GM12878 (cell line): Measurements from ENCODE around the gene COX6B1. TPM values are rescaled to one million over a fixed set of nuclear protein-coding genes. Genes with fewer than 3 reads are reported as not detected.

Experiments used
- ATAC-seq: fragments of 200-7000 bp; cut with Tn5 transposase; 3 replicates; pipeline ENCODE4 v1.9.1; 2020; ENCODE audit warnings: mild to moderate bottlenecking, moderate library complexity
- BruUV-seq: library from RNA; stranded (reverse); fragments of 400-500 nt; replicated peaks from 2 replicates; lab custom pipeline; 2021; lab: Mats Ljungman, UMichigan
- CTCF ChIA-PET: fragments of 300-600 bp; sonication (Branson Sonifier 250); formaldehyde crosslinking; extraction: SDS; loops from one replicate; lab custom pipeline; 2021; ENCODE audit warnings: inconsistent platforms; lab: Yijun Ruan, JAX
- POLR2A ChIA-PET: fragments of 350-600 bp; formaldehyde crosslinking; extraction: SDS; loops from one replicate; lab custom pipeline; 2021; ENCODE audit warnings: inconsistent platforms; lab: Charles Lee
- RAD21 ChIA-PET: fragments of 300-600 bp; sonication (Branson Sonifier 250); formaldehyde crosslinking; loops from one replicate; lab custom pipeline; 2023; ENCODE audit warnings: antibody characterized with exemption; ENCODE audit not compliant: unreplicated experiment; lab: Charles Lee
- SMC1A ChIA-PET: fragments of 300-600 bp; sonication (Branson Sonifier 250); formaldehyde crosslinking; loops from one replicate; lab custom pipeline; 2023; ENCODE audit not compliant: unreplicated experiment, uncharacterized antibody; lab: Charles Lee
- DNase-seq: peaks from one replicate; pipeline ENCODE4 v3.0.0-alpha.2; 2011; ENCODE audit warnings: low read depth, low spot score
- FAIRE-seq: peaks from 3 replicates; lab custom pipeline; 2011; peaks lifted over from hg19 to GRCh38; lab: Jason Lieb, UNC
- H2AFZ ChIP-seq: 2 replicates; pipeline ENCODE4 v1.6.0; 2011; ENCODE audit warnings: low read depth, low read length, control low read depth; ENCODE audit not compliant: control insufficient read depth
- H3K27ac ChIP-seq: 2 replicates; pipeline ENCODE4 v1.5.1; 2011; ENCODE audit warnings: control low read depth; ENCODE audit not compliant: control insufficient read depth, insufficient read depth
- H3K27me3 ChIP-seq, 2 experiments: replicated peaks in 1 of 2; 2 replicates each; pipeline versions ENCODE4 v1.6.0 to v1.6.1; 2011; ENCODE audit warnings: low read length in 1 of 2; ENCODE audit not compliant: control insufficient read depth in 2 of 2, insufficient read depth in 2 of 2
- H3K36me3 ChIP-seq, 2 experiments: 2 replicates each; pipeline ENCODE4 v1.5.1; 2011; ENCODE audit warnings: low read length in 1 of 2; ENCODE audit not compliant: control insufficient read depth in 2 of 2, insufficient read depth in 2 of 2
- H3K4me1 ChIP-seq: 2 replicates; pipeline ENCODE4 v1.6.1; 2011; ENCODE audit warnings: mild to moderate bottlenecking, low read length, moderate library complexity, mixed read lengths; ENCODE audit not compliant: control insufficient read depth, insufficient read depth
- H3K4me2 ChIP-seq: 2 replicates; pipeline ENCODE4 v1.6.0; 2011; ENCODE audit warnings: control low read depth; ENCODE audit not compliant: control insufficient read depth, insufficient read depth
- H3K4me3 ChIP-seq: fragments of 200-600 bp; sonication (generic); 2 replicates; pipeline ENCODE4 v1.5.1; 2016
- H3K79me2 ChIP-seq: 2 replicates; pipeline ENCODE4 v1.6.0; 2011; ENCODE audit warnings: low read length; ENCODE audit not compliant: control insufficient read depth, insufficient read depth
- H3K9ac ChIP-seq: 2 replicates; pipeline ENCODE4 v1.8.0; 2011; ENCODE audit warnings: low read length, control low read depth, mixed read lengths; ENCODE audit not compliant: control insufficient read depth, insufficient read depth
- H3K9me3 ChIP-seq: replicated peaks from 3 replicates; pipeline ENCODE4 v1.5.1; 2011; ENCODE audit warnings: mild to moderate bottlenecking, low read length; ENCODE audit not compliant: control insufficient read depth, insufficient read depth
- H4K20me1 ChIP-seq: 2 replicates; pipeline ENCODE4 v1.6.0; 2011; ENCODE audit not compliant: control insufficient read depth, insufficient read depth
- BHLHE40 ChIP-seq, 2 experiments: fragments of 450-650 bp in 1 of 2; IDR thresholded peaks; 2 replicates each; pipeline ENCODE4 v1.6.1; 2011 to 2017; ENCODE audit warnings: low read depth in 2 of 2, borderline replicate concordance in 1 of 2, improper control_type of control experiment in 1 of 2, low read length in 1 of 2, mild to moderate bottlenecking in 1 of 2
- CREB1 ChIP-seq: IDR thresholded peaks from 2 replicates; pipeline ENCODE4 v1.6.1; 2012; ENCODE audit warnings: low read depth, mild to moderate bottlenecking, inconsistent platforms
- DPF2 ChIP-seq: fragments of 450-650 bp; IDR thresholded peaks from 2 replicates; pipeline ENCODE4 v1.6.1; 2017; ENCODE audit warnings: mild to moderate bottlenecking
- IKZF1 ChIP-seq: fragments of 450-650 bp; conservative IDR thresholded peaks from 2 replicates; pipeline ENCODE4 v1.6.1; 2017; ENCODE audit warnings: antibody characterized with exemption, mild to moderate bottlenecking
- POLR2A ChIP-seq: IDR thresholded peaks from 2 replicates; pipeline ENCODE4 v1.6.1; 2011; ENCODE audit warnings: low read depth, mild to moderate bottlenecking, low read length
- SP1 ChIP-seq: IDR thresholded peaks from one replicate; pipeline ENCODE4 v1.6.1; 2011; ENCODE audit warnings: low read depth, low read length
- ZBTB4 ChIP-seq: fragments of 450-650 bp; formaldehyde crosslinking; IDR thresholded peaks from 2 replicates; pipeline ENCODE4 v1.4.0; 2022; ENCODE audit warnings: mild to moderate bottlenecking, moderate library complexity
- ZSCAN29 ChIP-seq: fragments of 450-650 bp; IDR thresholded peaks from 2 replicates; pipeline ENCODE4 v1.6.1; 2017; ENCODE audit warnings: mild to moderate bottlenecking, moderate library complexity
- WGBS: methylation state at CpG from one replicate; pipeline ENCODE4 v1.1.6; 2016; ENCODE audit warnings: low lambda C conversion rate; ENCODE audit not compliant: insufficient replicate concordance, insufficient coverage; ENCODE audit errors: missing lambda C conversion rate; 5-methylcytosine and 5-hydroxymethylcytosine counted together
- in situ Hi-C: fragments of 300-500 bp; cut with MboI; formaldehyde crosslinking; loops from 9 replicates; pipeline ENCODE4 v1.14.3; 2018; ENCODE audit warnings: mixed read lengths
- intact Hi-C: fragments of 100-400 bp; cut with micrococcal nuclease; formaldehyde crosslinking; loops from one replicate; pipeline ENCODE4 v1.14.2; 2022; ENCODE audit not compliant: unreplicated experiment
- polyA plus RNA-seq, 11 experiments: library from polyadenylated mRNA; depleted of rRNA in 4 of 11; unstranded in 6 of 11; stranded (reverse) in 5 of 11; fragments of >200 nt; fragmentation: Nextera tagmentation in 4 of 11; fragmentation: Illumina TruSeq in 1 of 11; extraction: Ambion mirVana in 4 of 11; extraction: Trizol in 1 of 11; gene quantifications; 1 replicate in 1 of 11; 2 replicates in 10 of 11; pipeline versions ENCODE4 v1.2.1 to v1.2.3, GENCODE V29; 2011 to 2016; ENCODE audit warnings: inconsistent platforms in 2 of 11, missing spikeins in 2 of 11, low read depth in 1 of 11
- total RNA-seq, 4 experiments: library from RNA; depleted of rRNA in 3 of 4; stranded (reverse); fragments of >200 nt in 3 of 4; fragmentation: Illumina TruSeq in 1 of 4; extraction: Trizol in 1 of 4; gene quantifications; 2 replicates each; pipeline versions ENCODE4 v1.2.1 to v1.2.3, GENCODE V29; 2013 to 2021

Gene COX6B1
- total and polyA plus RNA-seq, 10 of the 15 experiments (the other 5 are each of a cell fraction or from before 2014, with no cell fraction given), result 500 to 1,700 (median 862) TPM

GRCh38 chr19:35641515-35642151 lies 6.5 kb upstream of the COX6B1 start, which contains the start of gene ETV2 (continued):
- no peak for TF ChIP-seq ZBTB4
- TF ChIP-seq POLR2A, result 0 out of 2 replicates have a peak, but pooled peaks have one; percentile 20
- TF ChIP-seq SP1, result peak; percentile 47
- TF ChIP-seq DPF2, result 0 out of 2 replicates have a peak, but pooled peaks have one; percentile 38
- peak; percentile 91 for TF ChIP-seq CREB1

- CTCF ChIA-PET, result interaction anchor here (1.4 to 2.3 kb wide), 3 partner anchors 86 to 132 kb away, joined by 4 to 8 read pairs (median 6); no protein-coding TSS in a partner anchor
- H2AFZ ChIP-seq, result no peak overlapping the region
These were observed 5.8 kb upstream of the COX6B1 start for GRCh38 chr19:35642312-35642711.

More at GRCh38 chr19:35642312-35642711, 5.8 kb upstream of the COX6B1 start:
- ATAC-seq, result no peak
- BruUV-seq, result no TSS peak
- FAIRE-seq, result no peak
- intact Hi-C loops, result no loop called here
- H3K36me3 ChIP-seq, result peaks cover 2 to 3% of the 10 kb centered on the region in 2 experiments; a peak in 2 of 4 replicates
- ChIA-PET RAD21 (interaction anchor here (1.2 kb wide), 1 partner anchor 55 kb away, joined by 4 read pairs; no protein-coding TSS in a partner anchor), SMC1A (interaction anchor here (0.6 to 1.0 kb wide), 2 partner anchors 94 to 429 kb away, joined by 3 read pairs; no protein-coding TSS in a partner anchor)
- no peaks in the 10 kb centered on the region for H4K20me1 ChIP-seq
- TF ChIP-seq IKZF1 (0 out of 2 replicates have a peak, but pooled peaks have one; percentile 13), BHLHE40 (IDR thresholded peaks at IDR 0.05; ENCODE audit: borderline replicate concordance in 1 of 2, low read depth in 2 of 2, low read length in 1 of 2) (no peak), ZSCAN29 (no peak), POLR2A (0 out of 2 replicates have a peak, but pooled peaks have one; percentile 2)
- TF ChIP-seq, all 136 proteins: peak for 2
- DNase-seq, result no peak
- Histone ChIP-seq H3K27me3 (no peaks in the 10 kb centered on the region), H3K79me2 (no peaks in the 10 kb centered on the region), H3K4me1 (peaks cover 23% of the 10 kb centered on the region), H3K9ac (no peak overlapping the region), H3K9me3 (no peaks in the 10 kb centered on the region), H3K4me2 (peak overlapping the region; percentile 74; the same call in 1 of the 2 replicates), H3K27ac (no peak overlapping the region; the same call in 1 of the 2 replicates), H3K4me3 (peak overlapping the region; percentile 75; the same call in 1 of the 2 replicates)
- POLR2A ChIA-PET, result interaction anchor here (0.6 to 3.5 kb wide), 6 partner anchors 10 to 138 kb away, joined by 3 to 30 read pairs (median 5); partner anchors contain the start of genes HAUS5 and RBM42
- in situ Hi-C loops, result no loop called here
- 81% methylated on average over 10 of the region's 10 CpGs for WGBS
